Measurements from ENCODE around the gene DMRTC2. TPM values are rescaled to one million over a fixed set of nuclear protein-coding genes. Genes with fewer than 3 reads are reported as not detected.

DMRTC2 gene
- total and polyA plus RNA-seq, 9 of the 15 experiments (the other 6 are each of a cell fraction or from before 2014, with no cell fraction given), result 0.03 TPM; not detected in 8

- peak; percentile 24; the same call in 1 of the 2 replicates for TF ChIP-seq ARID4B (CRISPR knock-in tag; IDR thresholded peaks at IDR 0.05)
- TF ChIP-seq NRF1 (conservative IDR thresholded peaks at IDR 0.05 in 1 of 2, IDR thresholded peaks at IDR 0.05 in 1 of 2), result peak in 1 of 2 experiments; percentile 29; a peak in 1 of 4 replicates
- TF ChIP-seq SNRNP70 (optimal IDR thresholded peaks at IDR 0.05; ENCODE audit: low read depth, low read length), result peak; percentile 85
- no peak for TF ChIP-seq TRIM28 (IDR thresholded peaks at IDR 0.05)
- no peak for TF ChIP-seq SRSF3 (IDR thresholded peaks at IDR 0.05; ENCODE audit: insufficient read depth, low read length)
- no peak for TF ChIP-seq ZNF695 (CRISPR knock-in tag; IDR thresholded peaks at IDR 0.05)
- no peak for TF ChIP-seq ZHX1 (conservative IDR thresholded peaks at IDR 0.05; ENCODE audit: low read length)
- TF ChIP-seq ZNF584 (CRISPR knock-in tag; IDR thresholded peaks at IDR 0.05; ENCODE audit: low read depth), result no peak
- TF ChIP-seq ZBTB2 (IDR thresholded peaks at IDR 0.05), result no peak
Observed at GRCh38 chr19:41872775-41873647, 28.2 kb downstream of the DMRTC2 start (continued).
